SKM-1 (cell line): Measurements from ENCODE around the gene CBFA2T3.

ENCODE experiments used
- DNase-seq: peaks from one replicate; lab custom pipeline; 2025; ENCODE audit not compliant: unreplicated experiment; lab: John Stamatoyannopoulos, UW

Gene CBFA2T3

DNA sequence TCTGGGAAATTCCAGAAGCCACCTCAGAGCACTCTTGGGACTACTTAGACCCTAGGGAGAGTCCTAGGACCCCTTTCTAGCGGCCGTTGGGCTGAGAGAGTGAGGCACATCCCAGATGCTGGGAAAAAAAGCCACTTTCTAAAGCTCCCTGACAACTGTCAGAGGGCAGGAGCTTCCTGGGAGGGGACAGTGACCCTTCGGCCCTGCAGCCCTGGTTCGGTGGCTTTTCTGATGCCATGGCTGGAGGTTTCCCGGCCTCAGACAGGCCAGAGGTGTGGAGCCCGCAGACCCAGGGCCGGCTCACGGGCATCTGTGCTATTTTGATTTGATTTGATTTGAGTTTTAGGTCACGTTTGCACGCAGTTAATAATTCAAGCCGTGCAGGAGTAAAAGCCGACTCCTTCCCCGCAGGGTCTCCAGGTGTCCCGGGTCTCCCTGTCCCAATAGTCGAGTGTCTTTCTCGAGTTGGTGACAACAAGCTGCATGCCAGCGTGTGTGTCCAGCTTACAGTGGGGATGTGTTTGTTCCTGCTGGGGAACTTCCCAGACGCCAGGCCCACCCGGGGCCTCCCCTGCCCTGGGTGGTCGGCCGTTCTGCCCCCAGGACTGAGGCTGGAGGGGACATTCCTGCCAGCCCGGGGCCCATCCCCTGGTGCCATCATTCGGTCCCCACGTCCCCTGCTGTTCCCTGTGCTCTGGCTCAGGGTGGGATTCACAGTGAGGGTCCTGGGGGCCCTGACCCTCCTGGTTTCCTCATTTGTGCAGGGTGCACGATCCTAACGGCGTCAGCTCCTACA, 1.0 kb upstream of the CBFA2T3 start:
- no peak for DNase-seq

DNA sequence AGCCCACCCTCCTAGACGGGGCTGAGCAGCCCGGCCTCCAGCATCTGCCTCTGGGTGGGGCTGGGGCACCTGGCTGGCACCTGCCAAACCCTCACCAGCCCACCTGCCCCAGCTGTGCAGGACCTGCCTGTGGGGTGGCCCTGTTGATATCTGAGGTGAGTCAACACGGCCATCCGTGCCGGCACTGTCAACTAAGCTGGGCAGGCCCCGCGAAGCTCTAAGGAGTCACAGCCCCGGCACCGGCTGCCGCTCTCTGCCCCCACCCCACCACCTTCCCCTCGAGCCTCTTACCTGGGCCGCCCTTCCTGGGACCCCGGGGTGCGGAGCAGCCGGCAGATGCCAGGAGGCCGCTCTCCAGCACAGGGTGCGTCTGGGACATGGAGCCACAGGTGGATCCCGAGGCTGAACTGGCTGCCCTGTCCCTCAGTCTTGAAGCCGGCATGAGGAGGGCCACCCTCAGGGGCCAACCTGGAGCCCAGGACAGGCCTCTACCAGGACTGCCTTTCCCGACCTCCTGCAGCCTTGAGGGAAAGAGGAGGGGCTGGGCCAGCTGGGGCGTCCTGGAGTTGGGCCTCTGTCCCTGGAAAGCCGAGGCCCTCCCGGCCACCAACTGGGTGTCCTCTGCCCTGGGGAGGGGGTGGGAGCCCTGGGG, 515 bp downstream of the CBFA2T3 start:
- DNase-seq, result no peak

GRCh38 chr16:88975511-88976061, 1.4 kb downstream of the CBFA2T3 start:
- no peak for DNase-seq

DNA sequence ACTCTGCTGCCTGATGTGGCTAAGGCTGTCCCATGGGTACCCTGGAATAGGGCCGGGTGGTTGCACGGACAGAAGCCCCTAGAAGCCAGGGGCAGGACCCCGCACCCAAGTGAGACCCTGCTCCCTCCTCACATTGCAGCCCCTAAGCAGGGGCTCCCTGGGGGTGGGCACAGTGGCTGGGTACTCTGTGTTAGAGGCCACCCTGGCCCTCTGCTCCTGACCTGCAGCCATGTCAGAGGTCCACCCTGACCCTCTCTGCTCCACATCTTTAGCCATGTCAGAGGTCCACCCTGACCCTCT, 2.1 kb downstream of the CBFA2T3 start:
- no peak for DNase-seq

- DNase-seq, result no peak
These were observed 2.7 kb downstream of the CBFA2T3 start for GRCh38 chr16:88974080-88974915.

DNA sequence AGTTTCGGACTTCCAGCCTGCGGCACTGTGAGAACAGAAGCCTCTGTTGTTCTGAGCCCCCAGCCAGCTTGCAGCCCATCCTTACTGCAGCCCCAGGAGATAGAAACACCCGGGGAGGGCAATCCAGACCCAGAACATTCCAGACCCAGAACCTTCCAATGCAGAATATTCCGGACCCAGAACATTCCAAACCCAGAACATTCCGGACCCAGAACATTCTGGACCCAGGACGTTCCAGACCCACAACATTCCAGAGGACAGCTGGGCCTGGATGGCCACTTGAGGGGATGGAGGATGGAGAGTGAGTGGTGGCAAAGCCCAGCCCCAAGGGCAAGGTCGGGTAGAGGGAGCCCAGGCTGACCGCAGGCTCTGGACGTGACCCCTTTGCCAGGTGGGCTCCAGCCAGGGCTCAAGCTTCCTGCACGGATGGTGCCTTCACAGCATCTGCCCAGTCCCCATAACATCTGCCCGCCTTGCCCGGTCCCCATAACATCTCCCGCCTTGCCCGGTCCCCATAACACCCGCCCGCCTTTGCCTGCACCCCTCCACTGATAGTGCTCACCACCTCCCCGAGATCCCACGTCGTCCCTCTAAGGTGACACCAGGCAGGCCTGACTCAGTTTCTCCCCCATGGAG, 3.5 kb downstream of the CBFA2T3 start:
- DNase-seq, result no peak

DNA sequence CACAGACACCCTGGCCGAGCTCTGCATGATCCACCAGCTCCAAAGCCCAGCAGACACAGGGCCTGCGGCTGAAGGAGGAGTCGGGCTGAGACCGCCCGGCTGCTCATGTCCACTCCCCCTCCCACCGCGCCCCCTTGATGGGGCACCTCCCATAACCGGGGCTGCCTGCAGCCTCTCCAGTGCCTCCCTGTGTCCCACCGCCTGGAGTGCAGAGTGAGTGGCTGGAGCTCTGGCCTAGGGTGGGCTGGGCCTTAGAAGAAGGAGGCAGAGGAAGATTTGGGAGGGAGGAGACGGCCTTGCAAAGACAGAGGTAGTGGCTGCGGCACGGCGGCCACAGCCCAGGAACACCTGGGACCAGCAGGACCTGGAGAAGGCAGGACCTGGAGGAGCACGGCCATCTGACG, 4.0 kb downstream of the CBFA2T3 start:
- DNase-seq, result no peak

DNA sequence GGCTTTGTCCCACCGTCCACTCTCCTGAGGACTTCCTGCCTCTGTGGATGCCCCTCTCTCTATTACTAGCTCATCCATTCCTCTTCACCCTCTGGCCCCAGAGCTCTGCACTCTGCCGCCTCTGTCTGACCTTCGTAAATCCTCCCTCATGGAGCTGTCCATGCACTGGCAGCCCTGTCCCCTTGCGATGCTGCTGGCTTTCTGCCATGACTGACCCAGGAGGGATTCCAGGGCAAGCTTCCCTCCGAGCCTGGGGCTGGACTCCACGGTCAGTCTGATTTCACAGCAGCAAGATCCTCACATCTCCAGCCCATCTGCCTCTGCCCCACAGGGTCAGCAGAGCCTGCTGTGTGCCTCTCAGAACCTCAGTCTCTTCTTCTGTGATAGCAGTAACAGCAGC, 4.7 kb downstream of the CBFA2T3 start:
- DNase-seq, result no peak

DNA sequence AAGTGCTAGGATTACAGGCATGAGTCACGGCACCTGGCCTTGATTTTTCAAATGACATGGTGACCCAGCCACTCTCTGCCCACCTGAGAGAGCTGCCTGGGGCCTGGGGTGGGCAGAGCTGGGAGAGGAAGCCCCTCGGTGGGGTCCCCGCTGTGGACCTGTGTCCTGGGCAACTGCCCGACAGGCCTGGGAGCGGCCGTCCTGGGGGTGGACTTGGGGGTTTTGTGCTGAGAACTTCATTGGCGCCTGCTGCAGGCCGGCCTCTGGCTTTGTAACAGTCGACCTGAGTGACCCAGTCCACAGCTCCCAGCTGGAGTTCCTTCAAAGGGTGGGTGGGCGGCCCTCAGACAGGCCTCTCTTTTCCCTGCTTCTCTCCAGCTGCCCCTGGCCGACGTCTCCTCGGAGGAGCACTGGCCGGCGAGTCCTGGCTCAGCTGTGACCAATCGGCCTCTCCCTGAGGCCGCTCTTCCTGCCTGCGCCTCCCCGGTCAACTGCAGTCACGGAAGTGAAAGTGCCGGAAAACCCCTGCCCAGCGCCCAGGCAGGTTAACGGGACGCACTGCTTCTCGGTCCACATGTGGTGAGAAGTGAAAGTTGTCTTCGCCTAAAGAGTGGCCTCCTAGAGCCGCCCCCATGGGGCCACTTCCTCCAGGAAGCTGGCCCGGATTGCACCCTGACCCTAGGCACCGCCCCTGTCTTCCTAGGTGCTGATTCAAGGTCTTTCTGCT, 5.5 kb downstream of the CBFA2T3 start:
- no peak for DNase-seq

GRCh38 chr16:88970539-88971065, 6.4 kb downstream of the CBFA2T3 start:
- DNase-seq, result no peak

DNA sequence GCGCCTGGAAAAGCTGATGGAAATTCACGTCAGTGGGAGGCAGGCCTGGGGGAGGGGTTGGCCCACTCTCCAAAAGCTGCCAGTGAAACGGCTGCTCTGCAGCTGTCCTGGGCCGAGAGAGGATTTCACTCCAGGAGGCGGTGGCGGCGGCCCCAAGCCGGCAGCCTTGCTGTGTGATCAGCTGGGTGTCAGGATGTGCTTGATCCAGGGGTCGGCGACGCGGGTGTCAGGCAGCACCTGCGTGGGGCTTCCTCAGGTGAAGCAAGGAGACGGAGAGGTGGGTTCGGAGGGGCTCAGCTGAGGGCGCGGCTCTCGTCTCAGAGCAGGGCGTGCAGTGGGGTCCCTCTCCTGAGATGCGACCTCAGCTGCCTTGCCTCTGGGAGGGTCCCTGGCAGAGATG, 7.0 kb downstream of the CBFA2T3 start:
- DNase-seq, result no peak

GRCh38 chr16:88969361-88969831, 7.6 kb downstream of the CBFA2T3 start:
- no peak for DNase-seq

GRCh38 chr16:88968589-88969280, 8.3 kb downstream of the CBFA2T3 start:
- DNase-seq, result no peak

- DNase-seq, result no peak
These were observed 9.0 kb downstream of the CBFA2T3 start for GRCh38 chr16:88967830-88968588.

- no peak for DNase-seq
These were observed 9.8 kb downstream of the CBFA2T3 start for GRCh38 chr16:88966986-88967829.

DNA sequence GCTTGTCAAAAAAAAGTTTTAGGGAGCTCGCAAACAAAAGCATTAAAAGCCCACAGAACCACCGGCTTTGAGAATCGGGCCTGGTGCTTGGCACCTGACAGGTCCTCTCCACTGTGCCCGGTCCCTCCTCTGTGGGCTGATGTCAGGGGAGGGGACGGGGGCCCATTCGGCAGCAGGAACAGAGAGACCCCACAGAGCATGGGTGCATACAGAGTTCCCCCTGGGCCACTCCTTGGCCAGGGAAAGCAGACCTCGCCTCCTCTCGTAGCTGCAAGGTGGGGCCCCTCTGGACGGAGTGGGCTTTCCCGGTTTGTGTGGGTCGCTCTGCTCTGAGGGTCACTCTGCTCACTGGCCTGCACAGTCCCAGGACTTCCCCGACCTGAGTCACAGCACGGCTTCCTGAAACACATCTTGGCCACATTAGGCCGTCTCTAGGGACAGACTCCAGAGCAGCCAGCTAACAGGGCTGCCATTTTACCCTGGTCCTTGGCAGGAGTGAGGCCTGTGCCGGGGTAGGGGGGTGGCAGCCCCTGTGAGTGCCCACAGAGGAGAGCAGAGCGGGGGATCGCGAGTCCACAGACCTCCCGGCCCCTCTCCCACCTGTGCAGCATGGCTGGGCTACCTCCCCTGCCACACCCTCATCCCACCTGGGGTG, 11.1 kb downstream of the CBFA2T3 start:
- DNase-seq, result no peak

- no peak for DNase-seq
These were observed 11.6 kb downstream of the CBFA2T3 start for GRCh38 chr16:88965411-88965810.
